GM12892 (cell line): ENCODE measurements around the gene LOXHD1.

Experiments
- DNase-seq: peaks from one replicate; pipeline ENCODE4 v3.0.0; 2011; ENCODE audit not compliant: insufficient read length
- FAIRE-seq: peaks from 2 replicates; lab custom pipeline; 2011; peaks lifted over from hg19 to GRCh38; lab: Jason Lieb, UNC
- POLR2A ChIP-seq: IDR thresholded peaks from 2 replicates; pipeline ENCODE4 v1.6.1; 2011; ENCODE audit warnings: low read depth, low read length, control low read depth
- POLR2AphosphoS5 ChIP-seq: IDR thresholded peaks from 2 replicates; pipeline ENCODE4 v1.6.1; 2011; ENCODE audit warnings: low read depth, low read length, control low read depth
- TAF1 ChIP-seq: IDR thresholded peaks from 2 replicates; pipeline ENCODE4 v1.6.1; 2011; ENCODE audit warnings: low read depth, mild to moderate bottlenecking, control low read depth, low read length, borderline replicate concordance

Gene LOXHD1

DNA sequence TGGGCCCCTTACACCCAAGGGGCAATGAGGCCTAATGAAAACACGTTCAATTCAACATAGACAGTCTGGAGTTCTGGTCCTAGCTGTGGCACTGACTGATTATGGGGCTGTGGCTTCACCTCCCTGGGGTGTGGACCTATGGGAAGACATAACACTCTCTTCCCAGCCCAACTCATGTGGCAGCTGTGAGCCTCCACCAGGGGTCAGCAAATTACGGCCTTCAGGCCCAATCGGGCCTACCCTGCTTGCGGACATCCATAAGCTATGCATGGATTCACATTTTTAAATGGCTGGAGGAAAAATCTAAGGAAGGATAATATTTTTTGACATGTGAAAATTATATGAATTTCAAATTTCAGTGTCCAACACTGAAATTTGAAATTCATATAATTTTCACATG is 101.3 kb downstream of the LOXHD1 start:
- FAIRE-seq (no peak), DNase-seq (peak; percentile 55)
- TF ChIP-seq POLR2AphosphoS5 (no peak), TAF1 (no peak), POLR2A (no peak)

DNA sequence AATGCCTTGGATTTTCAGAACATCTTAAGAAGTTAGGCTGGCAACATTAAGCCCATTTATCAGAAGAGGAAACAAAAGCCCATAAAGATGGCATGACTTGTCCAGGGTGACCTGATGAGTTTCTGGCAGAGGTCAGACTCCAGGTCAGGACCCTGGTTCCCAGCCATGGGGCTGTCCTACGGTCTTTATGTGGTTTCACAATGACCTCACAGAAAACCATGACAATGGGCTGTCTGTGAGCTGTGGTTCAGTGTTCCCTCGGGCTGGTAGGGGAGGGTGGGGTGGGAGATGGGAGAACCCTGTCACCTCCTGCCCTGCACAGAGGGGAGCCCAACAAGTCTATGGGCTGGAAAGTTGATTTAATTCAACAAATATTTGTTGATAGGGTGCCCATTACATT is 101.8 kb downstream of the LOXHD1 start:
- no peak for DNase-seq
- FAIRE-seq: no peak
- TF ChIP-seq TAF1 (no peak), POLR2AphosphoS5 (no peak), POLR2A (no peak)

DNA sequence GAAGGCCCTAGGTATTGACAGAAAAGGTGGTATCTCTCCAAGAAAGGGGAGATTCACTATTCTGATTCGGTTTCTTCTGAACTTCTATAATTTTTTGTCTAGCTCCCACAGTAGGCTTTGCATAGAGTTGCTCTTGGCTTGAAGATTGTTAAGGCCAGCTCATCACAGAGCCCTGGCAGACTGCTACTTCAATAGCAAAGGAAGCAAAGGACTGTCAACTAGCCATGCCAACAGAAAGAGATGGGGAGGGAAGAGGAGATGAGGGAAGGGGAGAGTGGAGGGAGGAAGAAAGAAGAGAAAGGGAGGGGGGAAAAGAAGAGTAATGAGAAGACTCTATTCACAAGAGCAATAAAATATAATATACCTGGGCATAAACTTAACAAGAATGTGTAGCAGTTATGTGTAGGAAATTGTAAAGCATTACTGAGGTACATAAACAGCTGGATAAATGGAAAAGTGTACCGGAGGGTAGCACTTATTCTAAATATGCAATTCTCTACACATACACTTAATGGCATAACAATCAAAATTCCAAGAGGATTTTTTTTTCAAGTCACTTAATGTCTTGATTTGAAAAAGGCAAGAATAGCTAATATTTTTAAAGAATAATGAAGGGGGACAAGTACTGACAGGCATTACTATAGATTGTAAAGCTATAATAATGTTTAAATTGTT is 102.5 kb downstream of the LOXHD1 start:
- no peak for TF ChIP-seq TAF1
- no peak for TF ChIP-seq POLR2AphosphoS5
- no peak for TF ChIP-seq POLR2A
- no peak for FAIRE-seq

DNA sequence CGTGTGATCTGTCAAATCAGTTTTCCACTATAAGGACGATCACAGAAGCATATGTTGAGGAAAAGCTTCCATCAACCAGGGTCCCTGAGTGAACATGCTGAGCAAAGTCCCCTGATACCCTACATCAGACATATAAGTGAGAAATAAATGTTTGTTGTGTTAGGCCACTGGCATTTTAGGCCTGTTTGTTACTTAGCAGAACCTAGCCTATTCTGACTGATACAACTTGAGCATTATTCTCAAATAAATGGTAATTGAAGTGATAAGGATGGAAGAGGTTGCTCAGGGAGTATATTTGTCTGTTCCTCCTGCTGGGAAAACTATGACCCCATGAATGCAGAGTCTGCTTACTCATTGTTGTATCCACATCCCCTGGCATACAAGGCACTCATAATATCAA is 106.4 kb downstream of the LOXHD1 start:
- no peak for FAIRE-seq

More for the DNA sequence above, 102.5 kb downstream of the LOXHD1 start:
- no peak for DNase-seq

DNA sequence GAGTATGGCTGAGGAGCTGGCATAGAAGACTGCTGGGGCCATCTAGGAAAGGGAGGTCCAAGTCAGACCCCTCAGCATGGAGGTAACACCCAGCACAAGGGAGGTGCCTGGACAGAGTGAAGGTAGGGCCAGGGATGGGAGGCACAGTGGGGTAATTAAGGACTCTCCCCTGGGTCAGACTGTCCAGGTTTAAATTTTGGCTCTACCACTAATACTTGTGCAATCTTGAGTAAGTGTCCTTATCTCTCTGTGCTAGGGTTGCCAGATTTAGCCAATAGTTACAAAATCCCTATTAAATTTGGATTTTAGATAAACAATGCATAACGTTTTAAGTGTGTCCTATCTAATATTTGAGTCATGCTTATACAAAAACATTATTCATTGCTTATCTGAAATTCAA is 109.5 kb downstream of the LOXHD1 start:
- DNase-seq (no peak), FAIRE-seq (no peak)
- no peak for TF ChIP-seq POLR2A
- TF ChIP-seq TAF1: no peak
- TF ChIP-seq POLR2AphosphoS5: no peak

More for the DNA sequence above, 106.4 kb downstream of the LOXHD1 start:
- no peak for DNase-seq
- TF ChIP-seq TAF1 (no peak), POLR2A (no peak), POLR2AphosphoS5 (no peak)

DNA sequence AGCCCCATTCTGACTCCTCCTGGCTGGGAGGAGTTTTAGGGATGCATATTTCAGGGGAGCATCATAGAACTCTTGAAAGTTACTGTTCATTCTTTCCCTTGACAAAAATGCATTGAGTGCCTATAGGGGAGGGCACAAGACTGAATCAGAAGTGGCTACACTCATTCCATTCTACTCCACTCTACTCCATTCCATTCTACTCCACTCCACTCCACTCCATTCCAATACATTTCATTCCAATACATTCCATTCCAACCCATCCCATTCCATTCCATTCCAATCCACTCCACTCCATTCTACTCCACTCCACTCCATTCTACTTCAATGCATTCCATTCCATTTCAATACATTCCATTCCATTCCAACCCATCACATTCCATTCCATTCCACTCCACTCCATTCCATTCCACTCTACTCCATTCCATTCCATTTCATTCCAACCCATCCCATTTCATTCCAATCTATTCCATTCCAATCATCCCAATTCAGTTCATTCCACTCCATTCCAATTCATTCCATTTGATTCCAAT is 110.8 kb downstream of the LOXHD1 start:
- no peak for DNase-seq
- no peak for FAIRE-seq
- no peak for TF ChIP-seq POLR2AphosphoS5

DNA sequence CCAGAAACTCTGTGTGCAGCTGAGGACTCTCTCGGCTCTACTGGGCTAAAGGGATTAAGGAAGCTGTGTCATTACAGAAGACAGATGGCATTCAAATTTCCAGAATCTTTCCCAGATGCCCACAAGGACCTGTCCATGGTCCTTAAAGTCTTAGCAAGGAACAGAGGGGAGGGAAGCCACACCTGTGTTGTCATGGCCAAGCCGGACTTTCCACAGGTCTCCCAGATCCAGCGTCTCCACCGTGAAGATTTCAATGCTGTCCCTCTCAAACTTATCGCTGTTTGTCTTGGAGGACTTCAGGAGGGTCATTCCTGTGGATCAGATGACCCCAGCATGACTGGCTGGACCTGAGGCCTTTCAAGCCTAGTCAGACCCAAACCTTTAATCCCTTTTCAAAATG is 114.5 kb downstream of the LOXHD1 start:
- TF ChIP-seq POLR2AphosphoS5 (no peak), TAF1 (no peak), POLR2A (no peak)
- DNase-seq: no peak
- no peak for FAIRE-seq

DNA sequence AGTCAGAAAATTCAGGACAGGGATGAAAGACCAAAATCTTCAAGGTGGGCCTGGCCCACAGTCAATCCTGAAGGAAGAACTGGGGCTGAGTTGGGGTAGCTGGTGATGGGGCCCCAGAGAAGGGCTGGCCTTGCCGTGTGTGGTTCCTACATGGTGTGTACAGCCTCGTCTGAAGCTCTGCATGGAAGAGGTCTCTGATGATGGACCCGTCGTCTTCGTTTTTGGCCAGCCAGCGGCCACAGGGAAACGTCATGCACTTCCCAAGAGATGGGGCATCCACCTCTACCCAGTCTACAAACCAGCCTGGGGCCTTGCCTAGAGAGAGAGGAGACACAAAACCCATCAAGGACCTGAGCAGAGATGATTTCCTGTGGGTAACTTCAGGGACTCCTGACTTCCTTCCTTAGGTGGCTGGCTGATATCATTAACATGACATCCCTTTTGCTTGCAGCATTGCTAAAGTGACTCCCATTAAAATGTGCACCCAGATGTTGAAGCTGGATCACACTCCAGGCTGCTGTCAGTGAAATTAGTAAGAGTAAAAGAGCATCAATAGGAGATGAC is 115.3 kb downstream of the LOXHD1 start:
- DNase-seq (no peak), FAIRE-seq (no peak)
- TF ChIP-seq TAF1 (no peak), POLR2A (no peak), POLR2AphosphoS5 (no peak)

DNA sequence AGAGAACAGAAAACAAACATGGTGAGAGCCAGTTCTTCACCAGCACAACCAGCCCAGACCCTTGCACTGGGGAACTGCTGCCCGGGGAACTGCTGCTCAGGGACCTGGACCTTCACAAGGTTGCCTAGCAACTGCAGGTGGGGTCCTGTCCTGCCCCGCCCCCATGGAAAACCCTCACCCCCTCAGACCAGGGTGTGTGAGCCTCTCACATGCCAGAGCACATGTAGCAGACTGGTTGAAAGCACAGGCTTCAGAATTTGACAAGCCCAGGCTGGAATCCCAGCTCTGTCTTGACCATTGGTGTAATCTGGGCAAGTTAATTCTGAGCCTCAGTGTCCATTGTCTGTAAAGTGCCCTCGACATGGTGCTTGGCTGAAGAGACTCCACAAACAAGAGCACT is 118.6 kb downstream of the LOXHD1 start:
- no peak for TF ChIP-seq TAF1
- TF ChIP-seq POLR2AphosphoS5: no peak
- no peak for TF ChIP-seq POLR2A
- DNase-seq: no peak
- no peak for FAIRE-seq

DNA sequence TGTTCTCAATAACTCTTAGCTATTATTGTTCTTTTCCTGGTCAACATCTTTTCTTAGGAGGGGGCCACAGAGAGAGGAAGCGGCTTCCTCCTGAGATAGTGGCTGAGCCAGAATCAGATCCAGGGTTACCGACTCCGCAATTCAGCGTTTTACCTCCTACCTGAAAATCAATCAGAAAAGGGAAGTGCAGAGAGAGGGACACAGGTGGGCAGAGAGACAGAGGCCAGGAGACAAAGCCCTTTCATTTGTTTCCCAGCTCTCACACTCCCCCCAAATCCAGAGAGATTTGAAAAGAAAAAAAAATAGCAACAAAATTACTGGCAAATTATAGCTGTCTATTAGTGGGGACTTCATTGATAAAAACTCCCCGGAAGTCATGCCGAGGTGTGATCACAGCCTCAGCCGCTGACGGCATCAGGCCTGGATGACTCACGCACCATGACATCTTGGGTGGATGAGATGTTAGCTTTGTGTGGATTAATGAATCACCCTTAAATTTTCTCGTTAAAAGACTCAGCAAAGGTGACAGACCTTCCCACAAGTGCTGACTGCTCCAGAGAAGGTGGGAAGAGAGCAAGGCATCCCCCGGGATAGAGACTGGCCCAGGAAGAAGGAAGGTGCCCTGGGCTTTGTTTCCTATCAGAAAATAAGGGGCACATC is 120.7 kb downstream of the LOXHD1 start:
- DNase-seq (no peak), FAIRE-seq (no peak)
- TF ChIP-seq POLR2A: no peak
- no peak for TF ChIP-seq POLR2AphosphoS5
- no peak for TF ChIP-seq TAF1

DNA sequence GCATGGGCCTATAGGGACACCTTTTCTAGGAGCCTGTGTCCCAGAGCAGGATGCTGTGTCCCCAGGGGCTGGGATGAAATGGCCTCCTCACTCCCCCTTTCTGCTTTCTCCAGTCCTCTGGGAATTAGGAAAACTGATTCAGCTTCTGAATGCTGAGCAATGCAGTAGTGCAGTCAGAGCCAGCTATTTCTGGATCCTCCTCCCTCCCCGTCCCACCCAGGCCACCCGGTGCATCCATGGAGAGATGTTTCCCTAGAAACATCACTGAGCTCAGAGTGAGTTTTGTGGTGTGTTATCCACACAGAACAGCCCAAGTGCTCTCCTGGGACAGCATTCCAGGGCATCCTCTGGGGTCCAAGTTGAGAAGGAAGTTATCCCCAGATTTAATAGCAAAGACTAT is 125.5 kb downstream of the LOXHD1 start:
- FAIRE-seq: no peak
- TF ChIP-seq POLR2AphosphoS5 (no peak), POLR2A (no peak), TAF1 (no peak)
- DNase-seq: no peak
